Measurements from ENCODE around the gene NAA60.
"Not testable (repeated sequence)": the region's sequence is repeated elsewhere in the genome, so short reads cannot be mapped to it uniquely, and the experiment has no call there.

The NAA60 gene

GRCh38 chr16:3496386-3496785 is 52.9 kb downstream of the NAA60 start:
- no peak for TF ChIP-seq CTCF (IDR thresholded peaks at IDR 0.05)
- H3K27ac Mint-ChIP-seq: no peak overlapping the region
- peaks cover 4% of the 10 kb centered on the region for H3K9me3 Mint-ChIP-seq
- H3K27me3 Mint-ChIP-seq (ENCODE audit: low read depth, poor library complexity): peaks cover 6% of the 10 kb centered on the region
- no peak overlapping the region for H3K4me3 Mint-ChIP-seq
- no peak for DNase-seq
- no peaks in the 10 kb centered on the region for H3K36me3 Mint-ChIP-seq (ENCODE audit: low read depth)
- H3K4me1 Mint-ChIP-seq: peaks cover 17% of the 10 kb centered on the region

GRCh38 chr16:3497771-3498170 is 54.3 kb downstream of the NAA60 start:
- Mint-ChIP-seq H3K9me3 (peaks cover 4% of the 10 kb centered on the region), H3K4me3 (no peak overlapping the region), H3K36me3 (ENCODE audit: low read depth) (no peaks in the 10 kb centered on the region), H3K4me1 (peaks cover 25% of the 10 kb centered on the region), H3K27ac (no peak overlapping the region), H3K27me3 (ENCODE audit: low read depth, poor library complexity) (peaks cover 6% of the 10 kb centered on the region)
- no peak for TF ChIP-seq CTCF (IDR thresholded peaks at IDR 0.05)
- DNase-seq: no peak

GRCh38 chr16:3498988-3499387 is 55.5 kb downstream of the NAA60 start:
- peaks cover 4% of the 10 kb centered on the region for H3K9me3 Mint-ChIP-seq
- H3K4me1 Mint-ChIP-seq: peaks cover 19% of the 10 kb centered on the region
- DNase-seq: no peak
- H3K27ac Mint-ChIP-seq: no peak overlapping the region
- H3K4me3 Mint-ChIP-seq: no peak overlapping the region
- no peaks in the 10 kb centered on the region for H3K36me3 Mint-ChIP-seq (ENCODE audit: low read depth)
- H3K27me3 Mint-ChIP-seq (ENCODE audit: low read depth, poor library complexity): peaks cover 6% of the 10 kb centered on the region
- TF ChIP-seq CTCF (IDR thresholded peaks at IDR 0.05): no peak

- Mint-ChIP-seq H3K27ac (peak overlapping the region; percentile 95), H3K4me3 (peak overlapping the region; percentile 95), H3K4me1 (peaks cover 19% of the 10 kb centered on the region), H3K36me3 (ENCODE audit: low read depth) (peaks cover 22% of the 10 kb centered on the region)
- not testable (repeated sequence) for H3K27me3 Mint-ChIP-seq (ENCODE audit: low read depth, poor library complexity); H3K9me3 Mint-ChIP-seq; DNase-seq
Measured at GRCh38 chr16:3501412-3501761, 57.9 kb downstream of the NAA60 start.

- Mint-ChIP-seq H3K4me1 (peaks cover 19% of the 10 kb centered on the region), H3K27ac (peak overlapping the region; percentile 95), H3K9me3 (peaks cover 4% of the 10 kb centered on the region), H3K36me3 (ENCODE audit: low read depth) (peaks cover 23% of the 10 kb centered on the region), H3K27me3 (ENCODE audit: low read depth, poor library complexity) (peaks cover 6% of the 10 kb centered on the region), H3K4me3 (peak overlapping the region; percentile 95)
- TF ChIP-seq CTCF (IDR thresholded peaks at IDR 0.05): no peak
- DNase-seq: no peak
Measured at GRCh38 chr16:3501783-3502400, 58.4 kb downstream of the NAA60 start.

- TF ChIP-seq CTCF (IDR thresholded peaks at IDR 0.05): no peak
- peaks cover 5% of the 10 kb centered on the region for H3K27me3 Mint-ChIP-seq (ENCODE audit: low read depth, poor library complexity)
- peaks cover 36% of the 10 kb centered on the region for H3K36me3 Mint-ChIP-seq (ENCODE audit: low read depth)
- DNase-seq: no peak
- peaks cover 4% of the 10 kb centered on the region for H3K9me3 Mint-ChIP-seq
- no peak overlapping the region for H3K27ac Mint-ChIP-seq
- peaks cover 19% of the 10 kb centered on the region for H3K4me1 Mint-ChIP-seq
- H3K4me3 Mint-ChIP-seq: peak overlapping the region; percentile 60
Measured at GRCh38 chr16:3503523-3503922, 60.0 kb downstream of the NAA60 start.

Data from nephron progenitor cell (in vitro differentiated cells).